Measurements from ENCODE around the gene CLEC4M.
"Not testable (repeated sequence)": the region's sequence is repeated elsewhere in the genome, so short reads cannot be mapped to it uniquely, and the experiment has no call there.

CLEC4M gene

GRCh38 chr19:7744199-7744786, 18.8 kb upstream of the CLEC4M start:
- H3K9me2 ChIP-seq (ENCODE audit: low read depth, low read length) = no peaks in the 10 kb centered on the region
- H3K36me3 ChIP-seq (ENCODE audit: insufficient read depth, low read length) = no peaks in the 10 kb centered on the region
- no peaks in the 10 kb centered on the region for H4K20me1 ChIP-seq (ENCODE audit: insufficient read depth, low read length)
- no peak overlapping the region for H3K9ac ChIP-seq (ENCODE audit: low read length)
- H3K79me2 ChIP-seq (ENCODE audit: insufficient read depth, low read length) = no peaks in the 10 kb centered on the region
- 0 out of 2 replicates have a peak, but pooled peaks cover 5% of the 10 kb centered on the region for H3K27me3 ChIP-seq (ENCODE audit: insufficient read depth, low read length)
- no peak overlapping the region for H3K4me3 ChIP-seq (ENCODE audit: low read depth, low read length, poor library complexity, severe bottlenecking)
- TF ChIP-seq EZH2 (IDR thresholded peaks at IDR 0.05; ENCODE audit: borderline replicate concordance, low read length) (no peak), CTCF (IDR thresholded peaks at IDR 0.05; ENCODE audit: low read length) (no peak)
- H3K9me3 ChIP-seq (ENCODE audit: low read length) = 0 out of 2 replicates have a peak, but pooled peaks cover 2% of the 10 kb centered on the region
- no peak overlapping the region for H2AFZ ChIP-seq (ENCODE audit: low read length)
- H3K4me2 ChIP-seq (ENCODE audit: low read length) = no peak overlapping the region
- no peaks in the 10 kb centered on the region for H3F3A ChIP-seq (ENCODE audit: insufficient read depth, low read length)
- no peak overlapping the region for H3K27ac ChIP-seq (ENCODE audit: low read depth, low read length, poor library complexity, severe bottlenecking)
- no peaks in the 10 kb centered on the region for H3K4me1 ChIP-seq (ENCODE audit: insufficient read depth, low read length, severe bottlenecking)

- Histone ChIP-seq H3K9me3 (ENCODE audit: low read length) (0 out of 2 replicates have a peak, but pooled peaks cover 2% of the 10 kb centered on the region), H3K9ac (ENCODE audit: low read length) (no peak overlapping the region), H3K4me2 (ENCODE audit: low read length) (no peak overlapping the region), H3K4me1 (ENCODE audit: insufficient read depth, low read length, severe bottlenecking) (no peaks in the 10 kb centered on the region), H3K79me2 (ENCODE audit: insufficient read depth, low read length) (no peaks in the 10 kb centered on the region), H3K4me3 (ENCODE audit: low read depth, low read length, poor library complexity, severe bottlenecking) (no peak overlapping the region), H3K27ac (ENCODE audit: low read depth, low read length, poor library complexity, severe bottlenecking) (no peak overlapping the region), H3F3A (ENCODE audit: insufficient read depth, low read length) (no peaks in the 10 kb centered on the region), H3K9me2 (ENCODE audit: low read depth, low read length) (no peaks in the 10 kb centered on the region), H2AFZ (ENCODE audit: low read length) (no peak overlapping the region), H4K20me1 (ENCODE audit: insufficient read depth, low read length) (no peaks in the 10 kb centered on the region), H3K27me3 (ENCODE audit: insufficient read depth, low read length) (0 out of 2 replicates have a peak, but pooled peaks cover under 1% of the 10 kb centered on the region), H3K36me3 (ENCODE audit: insufficient read depth, low read length) (no peaks in the 10 kb centered on the region)
- TF ChIP-seq CTCF (IDR thresholded peaks at IDR 0.05; ENCODE audit: low read length) (no peak), EZH2 (IDR thresholded peaks at IDR 0.05; ENCODE audit: borderline replicate concordance, low read length) (no peak)
Measured at GRCh38 chr19:7744871-7745650, 18.0 kb upstream of the CLEC4M start.

- not testable (repeated sequence) for H3K36me3 ChIP-seq (ENCODE audit: insufficient read depth, low read length); H3K27me3 ChIP-seq (ENCODE audit: insufficient read depth, low read length); H3K9me2 ChIP-seq (ENCODE audit: low read depth, low read length); H3K4me1 ChIP-seq (ENCODE audit: insufficient read depth, low read length, severe bottlenecking); H3K4me3 ChIP-seq (ENCODE audit: low read depth, low read length, poor library complexity, severe bottlenecking); H4K20me1 ChIP-seq (ENCODE audit: insufficient read depth, low read length); H2AFZ ChIP-seq (ENCODE audit: low read length); H3K79me2 ChIP-seq (ENCODE audit: insufficient read depth, low read length); H3K4me2 ChIP-seq (ENCODE audit: low read length); H3K9ac ChIP-seq (ENCODE audit: low read length); H3F3A ChIP-seq (ENCODE audit: insufficient read depth, low read length); H3K27ac ChIP-seq (ENCODE audit: low read depth, low read length, poor library complexity, severe bottlenecking); H3K9me3 ChIP-seq (ENCODE audit: low read length)
Measured at GRCh38 chr19:7746306-7746705, 16.7 kb upstream of the CLEC4M start.
